GM15510 (cell line): ENCODE data around the gene GNG7.

ENCODE experiments used
- POLR2A ChIP-seq: IDR thresholded peaks from 3 replicates; pipeline ENCODE4 v1.6.1; 2011; ENCODE audit warnings: borderline replicate concordance; ENCODE audit not compliant: insufficient read length; ENCODE audit errors: extremely low read depth

GNG7 gene

GRCh38 chr19:2524361-2524839 is 178.1 kb downstream of the GNG7 start:
- no peak for TF ChIP-seq POLR2A

GRCh38 chr19:2523630-2524311 is 178.7 kb downstream of the GNG7 start:
- no peak for TF ChIP-seq POLR2A

- no peak for TF ChIP-seq POLR2A
Observed at GRCh38 chr19:2519482-2519881, 183.0 kb downstream of the GNG7 start.

- no peak for TF ChIP-seq POLR2A
Observed at GRCh38 chr19:2517881-2518601, 184.5 kb downstream of the GNG7 start.

GRCh38 chr19:2516727-2517126 is 185.8 kb downstream of the GNG7 start:
- no peak for TF ChIP-seq POLR2A

- no peak for TF ChIP-seq POLR2A
Observed at GRCh38 chr19:2514981-2515518, 187.4 kb downstream of the GNG7 start.

GRCh38 chr19:2512523-2513431 is 189.7 kb downstream of the GNG7 start:
- no peak for TF ChIP-seq POLR2A

- TF ChIP-seq POLR2A, result no peak
Observed at GRCh38 chr19:2511991-2512390, 190.5 kb downstream of the GNG7 start.

- TF ChIP-seq POLR2A, result no peak
Observed at GRCh38 chr19:2511570-2511969, 190.9 kb downstream of the GNG7 start.

GRCh38 chr19:2509096-2509495 is 193.4 kb downstream of the GNG7 start:
- TF ChIP-seq POLR2A, result no peak

- no peak for TF ChIP-seq POLR2A
Observed at GRCh38 chr19:2507109-2507508, 195.4 kb downstream of the GNG7 start.

GRCh38 chr19:2503521-2504109 is 198.9 kb downstream of the GNG7 start:
- TF ChIP-seq POLR2A, result no peak

- no peak for TF ChIP-seq POLR2A
Observed at GRCh38 chr19:2500841-2501261, 201.6 kb downstream of the GNG7 start.

- TF ChIP-seq POLR2A, result no peak
Observed at GRCh38 chr19:2500156-2500555, 202.3 kb downstream of the GNG7 start.
